ENCODE results near the gene MARCHF9.

GRCh38 chr12:57800965-57801364, 46.1 kb downstream of the MARCHF9 start:
- no peak for TF ChIP-seq EZH2 (IDR thresholded peaks at IDR 0.05)
- no peak for TF ChIP-seq CTCF (IDR thresholded peaks at IDR 0.05)
